ENCODE data around the gene ARID1B.

DNA sequence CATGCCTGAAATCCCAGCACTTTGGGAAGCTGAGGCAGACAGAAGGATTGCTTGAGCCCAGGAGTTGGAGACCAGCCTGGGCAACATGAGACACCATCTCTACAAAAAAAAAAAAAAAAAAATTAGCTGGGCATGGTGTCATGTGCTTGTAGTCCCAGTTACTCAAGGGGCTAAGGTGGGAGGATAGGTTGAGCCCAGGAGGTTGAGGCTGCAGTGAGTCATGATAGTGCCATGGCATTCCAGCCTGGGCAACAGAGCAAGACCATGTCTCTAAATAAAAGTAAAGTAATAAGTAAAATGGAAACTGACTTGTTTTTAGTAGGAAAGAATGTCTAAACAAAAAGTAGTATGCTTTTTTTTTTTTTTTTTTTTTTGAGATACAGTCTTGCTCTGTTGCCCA, 240.7 kb downstream of the ARID1B start:
- TF ChIP-seq, protein P1, sequence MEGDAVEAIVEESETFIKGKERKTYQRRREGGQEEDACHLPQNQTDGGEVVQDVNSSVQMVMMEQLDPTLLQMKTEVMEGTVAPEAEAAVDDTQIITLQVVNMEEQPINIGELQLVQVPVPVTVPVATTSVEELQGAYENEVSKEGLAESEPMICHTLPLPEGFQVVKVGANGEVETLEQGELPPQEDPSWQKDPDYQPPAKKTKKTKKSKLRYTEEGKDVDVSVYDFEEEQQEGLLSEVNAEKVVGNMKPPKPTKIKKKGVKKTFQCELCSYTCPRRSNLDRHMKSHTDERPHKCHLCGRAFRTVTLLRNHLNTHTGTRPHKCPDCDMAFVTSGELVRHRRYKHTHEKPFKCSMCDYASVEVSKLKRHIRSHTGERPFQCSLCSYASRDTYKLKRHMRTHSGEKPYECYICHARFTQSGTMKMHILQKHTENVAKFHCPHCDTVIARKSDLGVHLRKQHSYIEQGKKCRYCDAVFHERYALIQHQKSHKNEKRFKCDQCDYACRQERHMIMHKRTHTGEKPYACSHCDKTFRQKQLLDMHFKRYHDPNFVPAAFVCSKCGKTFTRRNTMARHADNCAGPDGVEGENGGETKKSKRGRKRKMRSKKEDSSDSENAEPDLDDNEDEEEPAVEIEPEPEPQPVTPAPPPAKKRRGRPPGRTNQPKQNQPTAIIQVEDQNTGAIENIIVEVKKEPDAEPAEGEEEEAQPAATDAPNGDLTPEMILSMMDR (IDR thresholded peaks at IDR 0.05): no peak
- TF ChIP-seq POLR2A (IDR thresholded peaks at IDR 0.05): no peak
